Testis (tissue), 2 donors: ENCODE measurements around the gene ALDH2.

Experiments used
- POLR2A ChIP-seq: fragments of 450-650 bp; IDR thresholded peaks from one replicate; pipeline ENCODE4 v1.6.1; 2017; ENCODE audit warnings: antibody characterized with exemption, mild to moderate bottlenecking, moderate library complexity
- TF ChIP-seq, protein P1 (sequence below), 3 experiments: fragments of 450-650 bp in 2 of 3; fragments of 200-600 bp in 1 of 3; sonication (generic) in 1 of 3; IDR thresholded peaks; one replicate each; pipeline ENCODE4 v1.5.1; 2016 to 2019; ENCODE audit warnings: antibody characterized with exemption in 3 of 3, mild to moderate bottlenecking in 2 of 3, moderate library complexity in 1 of 3

DNA sequence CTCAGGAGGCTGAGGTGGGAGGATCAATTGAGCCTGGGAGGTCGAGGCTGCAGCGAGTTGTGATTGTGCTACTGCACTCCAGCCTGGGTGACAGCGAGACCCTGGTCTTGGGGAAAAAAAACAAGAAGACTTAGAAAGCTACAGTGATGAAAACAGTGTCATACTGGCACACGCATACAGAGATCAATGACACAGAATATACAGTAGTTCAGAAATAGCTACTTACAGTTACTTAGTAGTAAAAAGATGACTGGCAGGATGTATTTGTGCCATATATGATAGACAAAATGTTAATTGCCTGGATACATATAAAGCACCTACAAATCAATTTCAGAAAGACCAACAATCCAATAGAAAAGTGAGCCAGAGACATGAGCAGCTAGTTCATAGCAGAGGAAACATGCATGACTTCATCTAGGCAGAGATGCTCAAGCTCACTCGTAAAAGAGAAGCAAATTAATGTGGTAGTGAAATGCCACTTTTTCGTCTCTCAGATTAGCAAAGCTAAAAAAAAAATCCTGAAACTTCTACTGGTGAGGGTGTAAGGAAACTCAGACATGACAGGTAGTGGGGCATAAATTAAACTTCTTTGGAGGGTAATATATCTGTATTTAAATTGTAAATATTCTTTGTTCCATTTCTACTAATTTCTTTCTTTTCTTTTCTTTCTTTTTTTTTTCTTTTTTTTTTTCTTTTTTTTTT lies 2.5 kb upstream of the ALDH2 start:
- no peak for TF ChIP-seq POLR2A
- TF ChIP-seq, protein P1, sequence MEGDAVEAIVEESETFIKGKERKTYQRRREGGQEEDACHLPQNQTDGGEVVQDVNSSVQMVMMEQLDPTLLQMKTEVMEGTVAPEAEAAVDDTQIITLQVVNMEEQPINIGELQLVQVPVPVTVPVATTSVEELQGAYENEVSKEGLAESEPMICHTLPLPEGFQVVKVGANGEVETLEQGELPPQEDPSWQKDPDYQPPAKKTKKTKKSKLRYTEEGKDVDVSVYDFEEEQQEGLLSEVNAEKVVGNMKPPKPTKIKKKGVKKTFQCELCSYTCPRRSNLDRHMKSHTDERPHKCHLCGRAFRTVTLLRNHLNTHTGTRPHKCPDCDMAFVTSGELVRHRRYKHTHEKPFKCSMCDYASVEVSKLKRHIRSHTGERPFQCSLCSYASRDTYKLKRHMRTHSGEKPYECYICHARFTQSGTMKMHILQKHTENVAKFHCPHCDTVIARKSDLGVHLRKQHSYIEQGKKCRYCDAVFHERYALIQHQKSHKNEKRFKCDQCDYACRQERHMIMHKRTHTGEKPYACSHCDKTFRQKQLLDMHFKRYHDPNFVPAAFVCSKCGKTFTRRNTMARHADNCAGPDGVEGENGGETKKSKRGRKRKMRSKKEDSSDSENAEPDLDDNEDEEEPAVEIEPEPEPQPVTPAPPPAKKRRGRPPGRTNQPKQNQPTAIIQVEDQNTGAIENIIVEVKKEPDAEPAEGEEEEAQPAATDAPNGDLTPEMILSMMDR (IDR thresholded peaks at IDR 0.05): no peak
